Measurements from ENCODE around the gene CKAP2L.

DNA sequence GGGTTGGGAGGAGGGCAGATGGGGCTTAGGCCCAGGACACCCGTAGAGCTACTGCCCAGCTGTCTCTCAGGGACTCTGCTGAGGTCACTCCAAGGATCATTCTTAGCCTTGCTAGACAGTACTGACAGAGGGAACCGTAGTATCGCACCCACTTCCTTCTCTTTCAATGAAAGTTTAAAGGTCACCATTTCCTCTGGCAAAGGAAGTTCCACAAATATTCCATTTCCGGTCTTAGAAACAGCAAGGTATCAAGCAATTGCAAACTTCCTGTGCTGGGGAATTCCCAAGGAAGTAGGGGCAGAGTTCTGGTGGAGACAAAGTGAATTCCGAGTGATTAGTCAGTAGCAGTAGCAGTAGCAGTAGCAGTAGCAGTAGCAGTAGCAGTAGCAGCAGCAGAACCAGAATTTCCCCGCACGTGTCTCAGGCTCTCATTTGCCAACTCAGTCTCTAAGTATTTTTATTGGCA, 47.5 kb upstream of the CKAP2L start:
- TF ChIP-seq POLR2A (IDR thresholded peaks at IDR 0.05; ENCODE audit: low read depth, low read length), result no peak
- no peak for TF ChIP-seq POLR2AphosphoS5 (IDR thresholded peaks at IDR 0.05; ENCODE audit: low read depth, low read length)
